Stimulated activated naive CD4-positive, alpha-beta T cell (primary cell): ENCODE measurements around the gene ODAD2.

Experiments
- DNase-seq, 6 experiments: peaks; one replicate each; lab custom pipeline; 2025; lab: John Stamatoyannopoulos, UW

Gene ODAD2

GRCh38 chr10:27838361-27838760 is 160.5 kb downstream of the ODAD2 start:
- no peak for DNase-seq

GRCh38 chr10:27834476-27834875 is 164.4 kb downstream of the ODAD2 start:
- no peak for DNase-seq

- DNase-seq, result no peak
Observed at GRCh38 chr10:27833792-27834191, 165.1 kb downstream of the ODAD2 start.

DNA sequence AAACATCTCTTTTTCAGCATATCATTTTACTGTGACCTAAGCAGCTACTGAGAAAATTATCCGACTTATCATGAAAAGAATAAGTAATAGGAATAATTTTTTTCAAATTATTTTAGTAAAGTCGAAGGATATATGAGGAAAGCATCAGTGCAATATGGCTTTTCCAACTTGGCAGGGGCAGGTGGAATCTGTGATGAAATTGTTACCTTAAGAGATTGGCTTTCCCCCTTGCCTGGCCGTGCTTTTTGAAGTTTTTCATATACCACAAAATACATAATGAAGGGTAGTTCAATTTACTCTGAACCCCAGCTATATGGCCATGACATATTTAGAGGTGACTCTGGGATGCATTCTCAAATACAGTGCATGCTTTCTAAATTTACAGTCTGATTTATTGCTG is 166.1 kb downstream of the ODAD2 start:
- no peak for DNase-seq

DNA sequence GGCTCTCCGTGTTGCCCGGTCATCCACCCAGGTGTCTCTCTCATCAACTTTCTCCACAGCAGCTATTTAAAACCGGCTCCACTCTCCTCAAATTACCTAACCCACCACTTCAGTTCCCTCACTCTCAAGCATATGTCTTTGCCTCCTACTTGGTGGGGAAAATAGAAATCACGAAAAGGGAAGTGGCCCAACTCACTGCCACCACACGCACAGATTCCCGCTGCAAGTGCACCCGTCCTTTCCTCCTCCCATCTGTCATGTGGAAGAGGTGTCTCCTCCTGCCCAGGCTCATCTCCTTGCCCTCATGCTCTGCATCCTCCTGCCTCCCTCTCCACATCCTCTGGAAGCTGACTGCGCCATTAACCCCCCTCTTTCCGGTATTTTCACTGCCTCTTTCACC is 172.5 kb downstream of the ODAD2 start:
- no peak for DNase-seq

- DNase-seq, result no peak
Observed at GRCh38 chr10:27822301-27822700, 176.6 kb downstream of the ODAD2 start.

- no peak for DNase-seq
Observed at GRCh38 chr10:27820637-27821036, 178.2 kb downstream of the ODAD2 start.

- no peak for DNase-seq
Observed at GRCh38 chr10:27819781-27820531, 178.9 kb downstream of the ODAD2 start.

GRCh38 chr10:27816320-27816719 is 182.6 kb downstream of the ODAD2 start:
- DNase-seq, result no peak

DNA sequence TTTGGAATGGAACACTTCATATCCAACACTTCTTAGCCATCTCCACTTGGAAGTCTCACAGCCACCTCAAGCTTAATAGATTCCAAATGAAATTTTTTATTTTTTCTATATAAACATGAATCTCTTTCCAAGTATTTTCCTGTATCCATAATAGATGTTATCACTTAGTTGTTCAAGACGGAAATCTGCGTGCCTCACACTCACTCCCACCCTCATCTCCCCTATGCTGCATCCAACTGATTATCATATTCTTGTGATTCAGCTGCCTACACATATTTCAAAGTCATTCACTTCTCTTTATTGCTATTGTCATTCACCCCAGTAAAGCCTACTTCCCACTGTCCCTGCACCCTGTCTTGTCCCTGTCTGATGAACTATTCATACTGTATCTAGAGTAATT is 183.0 kb downstream of the ODAD2 start:
- no peak for DNase-seq

DNA sequence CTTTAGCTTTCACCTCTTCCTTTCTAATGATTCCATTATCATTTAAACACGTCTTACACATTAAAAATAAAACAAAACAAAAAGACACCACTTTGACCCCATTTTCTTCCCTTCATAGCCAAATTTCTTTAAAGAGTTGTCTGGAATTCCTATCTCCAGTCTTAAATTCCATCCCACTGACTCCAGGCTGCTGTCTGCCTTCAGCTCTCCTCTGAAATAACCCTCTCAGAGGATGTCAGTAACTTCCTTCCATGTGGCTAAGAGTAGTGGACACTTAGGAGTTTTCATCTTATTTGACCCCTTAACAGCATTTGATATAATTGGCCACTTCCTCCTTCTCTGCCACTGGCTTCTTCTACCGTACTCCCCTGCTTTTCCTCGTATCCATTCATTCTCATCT is 183.6 kb downstream of the ODAD2 start:
- DNase-seq, result no peak

GRCh38 chr10:27805180-27805579 is 193.7 kb downstream of the ODAD2 start:
- DNase-seq, result no peak

DNA sequence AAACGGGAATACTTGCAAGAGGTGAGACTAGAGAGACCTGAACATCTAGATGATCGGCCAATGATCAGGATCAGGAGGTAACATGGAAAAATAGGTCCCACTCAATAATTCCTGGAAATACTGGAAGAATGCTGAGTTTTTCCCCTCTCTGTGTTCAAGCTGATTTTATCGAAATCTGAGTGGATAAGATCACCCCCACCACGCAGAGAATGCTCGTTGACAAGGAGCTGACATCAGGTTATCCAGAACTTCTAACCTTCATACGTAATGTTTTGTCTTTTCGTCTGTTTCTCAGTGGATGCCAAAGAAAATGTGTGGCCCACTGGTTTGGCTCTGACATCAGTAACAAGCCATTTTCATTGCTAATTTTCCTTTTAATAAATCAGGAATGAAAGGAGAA is 194.7 kb downstream of the ODAD2 start:
- no peak for DNase-seq

GRCh38 chr10:27801171-27801785 is 197.6 kb downstream of the ODAD2 start:
- no peak for DNase-seq

DNA sequence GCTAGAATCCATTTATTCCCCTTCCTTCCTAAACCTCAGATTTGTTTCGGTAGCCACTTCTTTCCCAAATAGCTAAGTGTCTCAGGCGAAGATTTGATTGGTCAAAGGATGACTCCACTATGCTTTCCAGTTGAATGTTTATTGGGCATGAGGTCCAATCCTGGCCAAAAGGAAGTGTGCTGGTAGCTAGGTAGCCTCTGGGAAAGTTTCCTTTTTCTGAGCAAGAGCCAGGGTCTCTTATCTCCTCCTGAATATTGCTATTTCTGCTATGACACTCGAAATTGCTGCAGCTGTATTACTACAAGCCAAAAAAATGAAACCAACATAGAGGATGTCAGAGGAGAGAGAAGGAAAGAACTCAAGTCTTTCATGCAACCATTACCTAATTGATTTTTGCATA is 199.8 kb downstream of the ODAD2 start:
- no peak for DNase-seq

GRCh38 chr10:27794157-27794556 is 204.7 kb downstream of the ODAD2 start:
- DNase-seq, result no peak

DNA sequence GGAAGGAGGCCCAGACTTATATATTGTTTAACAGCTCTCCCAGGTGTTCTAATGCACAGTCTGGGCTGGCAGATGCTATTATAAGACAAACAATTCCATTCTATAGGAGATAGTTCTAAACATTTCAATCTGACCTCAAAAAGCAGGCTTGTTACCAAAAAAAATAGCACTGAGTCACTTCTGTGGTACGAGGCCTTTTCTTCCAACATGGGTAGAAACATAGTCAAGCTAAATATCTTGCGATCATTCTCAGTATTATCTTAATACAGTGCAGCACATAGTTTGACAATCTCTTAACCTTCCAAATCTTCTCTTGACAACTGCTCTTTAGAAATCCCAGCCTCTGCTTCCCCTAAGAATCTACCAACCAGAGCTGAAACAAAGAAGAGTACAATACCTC is 206.7 kb downstream of the ODAD2 start:
- DNase-seq, result no peak

GRCh38 chr10:27784272-27784671 is 214.6 kb downstream of the ODAD2 start:
- no peak for DNase-seq

DNA sequence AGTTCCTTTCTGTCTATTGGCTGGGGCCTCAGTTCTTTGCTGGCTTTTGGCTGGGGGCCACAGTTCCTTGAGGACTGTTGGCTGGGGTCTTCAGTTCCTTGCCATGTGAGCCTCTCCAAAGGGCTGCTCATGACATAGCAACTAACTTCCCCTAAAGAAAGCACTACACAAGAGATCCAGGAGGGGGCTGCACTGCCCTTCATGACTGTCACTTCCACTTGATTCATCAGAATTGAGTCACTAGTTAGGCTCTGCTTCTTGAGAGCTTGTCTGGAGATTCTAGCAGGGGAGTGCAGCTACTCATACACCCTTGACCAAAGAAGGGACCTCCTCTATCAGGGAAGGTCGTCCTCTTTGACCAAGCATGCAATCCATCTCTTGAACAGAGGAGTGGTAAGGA is 215.2 kb downstream of the ODAD2 start:
- DNase-seq, result peak in 3 of 6 experiments; percentile 5 to 39 (median 6)

DNA sequence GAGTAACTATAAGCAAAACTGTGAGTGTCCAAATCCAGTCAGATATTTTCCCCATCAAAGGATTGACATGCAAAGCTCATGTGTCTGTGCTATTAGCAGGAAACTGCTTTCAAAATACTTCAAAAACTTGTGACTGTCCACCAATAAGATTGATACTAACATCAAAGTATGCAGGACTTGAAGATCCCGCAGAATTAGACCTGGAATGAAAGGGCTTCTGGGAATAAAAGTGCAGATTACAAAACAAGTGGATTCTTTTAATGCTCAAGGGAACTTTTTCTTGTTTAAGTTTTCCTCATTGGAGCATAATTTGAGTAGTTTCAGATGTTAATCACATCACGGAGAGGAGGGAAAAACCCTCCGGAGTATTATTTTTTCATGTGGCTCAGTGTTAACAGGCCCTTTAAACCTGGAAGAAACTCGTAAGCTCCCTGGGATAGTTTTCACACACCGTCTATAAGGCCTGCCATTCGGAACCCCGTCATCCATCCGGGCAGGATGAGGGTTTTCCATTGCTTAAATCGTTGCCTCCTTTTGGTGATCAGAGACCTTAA is 219.3 kb downstream of the ODAD2 start:
- DNase-seq, result no peak

GRCh38 chr10:27774831-27775230 is 224.0 kb downstream of the ODAD2 start:
- DNase-seq, result no peak

GRCh38 chr10:27771231-27771630 is 227.6 kb downstream of the ODAD2 start:
- DNase-seq, result no peak

GRCh38 chr10:27770181-27770580 is 228.7 kb downstream of the ODAD2 start:
- DNase-seq, result no peak
